Measurements from ENCODE around the gene HYOU1. TPM values are rescaled to one million over a fixed set of nuclear protein-coding genes. Genes with fewer than 3 reads are reported as not detected.

Gene HYOU1
- total RNA-seq, 1 donor from 2014 or later = 122 TPM

DNA sequence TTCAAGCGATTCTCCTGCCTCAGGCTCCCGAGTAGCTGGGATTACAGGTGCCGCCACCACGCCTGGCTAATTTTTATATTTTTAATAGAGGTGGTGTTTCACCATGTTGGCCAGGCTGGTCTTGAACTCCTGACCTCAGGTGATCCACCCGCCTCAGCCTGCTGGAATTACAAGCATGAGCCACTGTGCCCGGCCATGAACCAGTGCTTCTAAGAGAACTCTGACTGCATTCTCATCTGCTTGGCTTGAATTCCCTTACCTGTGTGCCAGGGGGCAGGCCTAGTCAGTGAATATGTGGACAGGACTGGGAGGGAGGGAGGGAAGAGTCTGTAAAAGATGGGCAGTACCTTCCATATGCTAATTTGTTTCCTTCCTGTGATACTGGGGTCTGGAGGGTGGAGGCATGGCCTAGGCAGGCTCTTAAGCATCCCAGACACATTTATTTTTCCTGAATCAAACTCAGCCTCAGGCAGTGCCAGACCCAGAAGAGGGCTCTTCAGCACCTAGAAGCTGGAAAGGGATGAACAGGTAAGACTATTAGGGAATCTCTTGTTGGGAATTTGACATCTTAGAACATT lies 45.4 kb downstream of the HYOU1 start:
- no peak for TF ChIP-seq CTCF (IDR thresholded peaks at IDR 0.05)
- no peak for ATAC-seq (ENCODE audit: low read depth)
- no peaks in the 10 kb centered on the region for H3K27me3 Mint-ChIP-seq
- no peak overlapping the region for H3K4me3 Mint-ChIP-seq
- intact Hi-C loops (cut with micrococcal nuclease) = no loop called here
- no peaks in the 10 kb centered on the region for H3K9me3 Mint-ChIP-seq
- DNase-seq = no peak
- H3K36me3 Mint-ChIP-seq (ENCODE audit: low read depth) = peaks cover 82% of the 10 kb centered on the region
- ChIA-PET POLR2A (interaction anchor here (0.5 kb wide), 1 partner anchor 154 kb away, joined by 3 read pairs; no protein-coding TSS in a partner anchor), CTCF (no interaction called here)
- H3K4me1 Mint-ChIP-seq = peaks cover 21% of the 10 kb centered on the region
- H3K27ac Mint-ChIP-seq = no peak overlapping the region

DNA sequence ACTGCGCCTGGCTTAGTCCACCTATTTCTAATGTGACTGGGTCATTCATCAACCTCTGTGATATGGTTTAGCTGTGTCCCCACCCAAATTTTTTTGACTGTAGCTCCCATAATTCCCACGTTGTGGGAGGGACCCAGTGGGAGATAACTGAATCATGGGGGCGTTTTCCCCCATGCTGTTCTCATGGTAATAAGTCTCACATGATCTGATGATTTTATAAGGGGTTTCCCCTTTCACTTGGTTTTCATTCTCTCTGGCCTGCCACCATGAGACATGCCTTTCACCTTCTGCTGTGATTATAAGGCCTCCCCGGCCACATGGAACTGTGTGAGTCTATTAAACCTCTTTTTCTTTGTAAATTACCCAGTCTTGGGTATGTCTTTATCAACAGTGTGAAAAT lies 50.3 kb downstream of the HYOU1 start:
- DNase-seq = no peak
- POLR2A ChIA-PET = no interaction called here
- Mint-ChIP-seq H3K36me3 (ENCODE audit: low read depth) (peaks cover 70% of the 10 kb centered on the region), H3K27ac (no peak overlapping the region), H3K9me3 (no peaks in the 10 kb centered on the region), H3K4me3 (no peak overlapping the region), H3K4me1 (peaks cover 4% of the 10 kb centered on the region), H3K27me3 (no peaks in the 10 kb centered on the region)
- no peak for TF ChIP-seq CTCF (IDR thresholded peaks at IDR 0.05)
- no peak for ATAC-seq (ENCODE audit: low read depth)
- intact Hi-C loops (cut with micrococcal nuclease) = no loop called here
- CTCF ChIA-PET = no interaction called here

- peaks cover 32% of the 10 kb centered on the region for H3K4me1 Mint-ChIP-seq
- peaks cover 62% of the 10 kb centered on the region for H3K36me3 Mint-ChIP-seq (ENCODE audit: low read depth)
- H3K27ac Mint-ChIP-seq = no peak overlapping the region
- peak overlapping the region; percentile 24 for H3K4me3 Mint-ChIP-seq
- H3K9me3 Mint-ChIP-seq = no peaks in the 10 kb centered on the region
- ChIA-PET POLR2A (interaction anchor here (0.6 to 0.7 kb wide), 2 partner anchors 33 to 107 kb away, joined by 4 to 8 read pairs; no protein-coding TSS in a partner anchor), CTCF (no interaction called here)
- intact Hi-C loops (cut with micrococcal nuclease) = no loop called here
- no peak for DNase-seq
- no peaks in the 10 kb centered on the region for H3K27me3 Mint-ChIP-seq
- no peak for ATAC-seq (ENCODE audit: low read depth)
- no peak for TF ChIP-seq CTCF (IDR thresholded peaks at IDR 0.05)
These were observed 56.1 kb downstream of the HYOU1 start for GRCh38 chr11:119000906-119001305.

- H3K4me3 Mint-ChIP-seq = peak overlapping the region; percentile 95
- no peak for TF ChIP-seq CTCF (IDR thresholded peaks at IDR 0.05)
- POLR2A ChIA-PET = interaction anchor here (2.2 to 2.6 kb wide), 3 partner anchors 15 to 69 kb away, joined by 17 to 33 read pairs (median 18); partner anchors contain the start of genes RPS25, TRAPPC4 and VPS11
- no peaks in the 10 kb centered on the region for H3K27me3 Mint-ChIP-seq
- H3K36me3 Mint-ChIP-seq (ENCODE audit: low read depth) = peaks cover 51% of the 10 kb centered on the region
- ATAC-seq (ENCODE audit: low read depth) = no peak
- H3K4me1 Mint-ChIP-seq = peaks cover 32% of the 10 kb centered on the region
- H3K27ac Mint-ChIP-seq = peak overlapping the region; percentile 91
- no peaks in the 10 kb centered on the region for H3K9me3 Mint-ChIP-seq
- CTCF ChIA-PET = no interaction called here
- intact Hi-C loops (cut with micrococcal nuclease) = loop anchor here (1.0 to 10.0 kb wide), 7 partner anchors 19 to 426 kb away; partner anchors contain the start of genes ARCN1, C2CD2L, HYOU1 and MCAM
- no peak for DNase-seq
These were observed 58.2 kb downstream of the HYOU1 start for GRCh38 chr11:118998822-118999221.

- intact Hi-C loops (cut with micrococcal nuclease) = loop anchor here (1.0 to 10.0 kb wide), 7 partner anchors 20 to 426 kb away; partner anchors contain the start of genes ARCN1, C2CD2L, HYOU1 and MCAM
- TF ChIP-seq CTCF (IDR thresholded peaks at IDR 0.05) = no peak
- Mint-ChIP-seq H3K4me3 (peak overlapping the region; percentile 95), H3K4me1 (peaks cover 32% of the 10 kb centered on the region), H3K27me3 (no peaks in the 10 kb centered on the region), H3K9me3 (no peaks in the 10 kb centered on the region), H3K27ac (peak overlapping the region; percentile 91), H3K36me3 (ENCODE audit: low read depth) (peaks cover 46% of the 10 kb centered on the region)
- POLR2A ChIA-PET = interaction anchor here (0.6 to 2.6 kb wide), 9 partner anchors 12 to 208 kb away, joined by 3 to 33 read pairs (median 4); partner anchors contain the start of genes DDX6, HYOU1, RPS25 and TRAPPC4
- peak; percentile 12 for ATAC-seq (ENCODE audit: low read depth)
- CTCF ChIA-PET = no interaction called here
- no peak for DNase-seq
These were observed 58.7 kb downstream of the HYOU1 start for GRCh38 chr11:118998388-118998717.
